Measurements from ENCODE around the gene CLCN3.

The CLCN3 gene

DNA sequence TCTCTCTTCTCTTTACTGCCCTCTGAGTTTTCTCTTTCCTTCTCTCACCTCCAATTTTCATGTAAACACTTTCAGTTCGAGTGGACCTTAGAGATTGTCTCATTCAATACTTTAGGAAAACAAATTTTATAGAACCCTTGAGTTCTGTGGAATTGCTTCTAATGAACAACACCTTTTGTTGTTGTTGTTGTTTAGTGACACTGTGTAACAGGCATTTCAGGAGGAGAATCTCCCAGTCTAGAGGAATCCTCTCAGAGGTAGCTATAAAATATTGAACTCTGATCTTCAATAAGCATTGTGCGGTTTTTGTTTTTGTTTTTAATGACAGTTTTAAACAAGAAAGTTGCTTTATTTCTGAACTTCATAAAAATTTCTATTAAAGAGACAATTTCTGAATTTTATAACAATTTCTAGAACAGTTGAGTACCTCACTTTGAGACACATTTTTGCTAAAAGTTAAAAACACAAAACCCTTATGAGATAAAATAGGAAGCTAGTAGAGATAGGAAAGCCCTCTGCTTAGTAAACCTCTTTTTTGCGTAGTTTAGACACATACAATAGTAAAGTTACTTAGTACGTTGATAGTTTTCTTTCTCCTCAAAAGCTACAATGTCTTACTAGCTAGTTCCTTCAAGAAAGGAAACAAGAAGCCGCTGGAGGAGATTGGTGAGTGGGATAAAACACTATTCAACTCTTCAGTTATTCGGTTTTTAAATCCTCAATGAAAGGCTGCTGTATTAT, 38.8 kb downstream of the CLCN3 start:
- Histone ChIP-seq H3F3A (ENCODE audit: insufficient read depth) (peaks cover 24% of the 10 kb centered on the region), H3K79me2 (ENCODE audit: insufficient read depth, low read length) (peaks cover 66% of the 10 kb centered on the region), H3K9ac (ENCODE audit: low read length) (peak overlapping the region; percentile 55), H3K4me3 (ENCODE audit: insufficient read depth, low read length, poor library complexity, severe bottlenecking) (peak overlapping the region; percentile 58), H3K36me3 (ENCODE audit: low read length) (no peaks in the 10 kb centered on the region), H3K27ac (ENCODE audit: low read depth, low read length) (peak overlapping the region; percentile 83), H4K20me1 (ENCODE audit: low read depth, low read length) (no peaks in the 10 kb centered on the region), H3K9me3 (ENCODE audit: insufficient read depth, low read length) (no peaks in the 10 kb centered on the region), H3K4me2 (ENCODE audit: low read depth, low read length, poor library complexity, severe bottlenecking) (peak overlapping the region; percentile 91), H3K27me3 (ENCODE audit: low read length) (no peaks in the 10 kb centered on the region), H2AFZ (ENCODE audit: low read depth, low read length, severe bottlenecking) (no peak overlapping the region), H3K9me2 (replicated peaks; ENCODE audit: insufficient read depth, low read length) (no peaks in the 10 kb centered on the region)
- no peak for TF ChIP-seq EZH2phosphoT487 (conservative IDR thresholded peaks at IDR 0.05; ENCODE audit: low read length)
- TF ChIP-seq, protein P1, sequence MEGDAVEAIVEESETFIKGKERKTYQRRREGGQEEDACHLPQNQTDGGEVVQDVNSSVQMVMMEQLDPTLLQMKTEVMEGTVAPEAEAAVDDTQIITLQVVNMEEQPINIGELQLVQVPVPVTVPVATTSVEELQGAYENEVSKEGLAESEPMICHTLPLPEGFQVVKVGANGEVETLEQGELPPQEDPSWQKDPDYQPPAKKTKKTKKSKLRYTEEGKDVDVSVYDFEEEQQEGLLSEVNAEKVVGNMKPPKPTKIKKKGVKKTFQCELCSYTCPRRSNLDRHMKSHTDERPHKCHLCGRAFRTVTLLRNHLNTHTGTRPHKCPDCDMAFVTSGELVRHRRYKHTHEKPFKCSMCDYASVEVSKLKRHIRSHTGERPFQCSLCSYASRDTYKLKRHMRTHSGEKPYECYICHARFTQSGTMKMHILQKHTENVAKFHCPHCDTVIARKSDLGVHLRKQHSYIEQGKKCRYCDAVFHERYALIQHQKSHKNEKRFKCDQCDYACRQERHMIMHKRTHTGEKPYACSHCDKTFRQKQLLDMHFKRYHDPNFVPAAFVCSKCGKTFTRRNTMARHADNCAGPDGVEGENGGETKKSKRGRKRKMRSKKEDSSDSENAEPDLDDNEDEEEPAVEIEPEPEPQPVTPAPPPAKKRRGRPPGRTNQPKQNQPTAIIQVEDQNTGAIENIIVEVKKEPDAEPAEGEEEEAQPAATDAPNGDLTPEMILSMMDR (IDR thresholded peaks at IDR 0.05; ENCODE audit: insufficient read depth, low read length, poor library complexity, severe bottlenecking), result no peak

DNA sequence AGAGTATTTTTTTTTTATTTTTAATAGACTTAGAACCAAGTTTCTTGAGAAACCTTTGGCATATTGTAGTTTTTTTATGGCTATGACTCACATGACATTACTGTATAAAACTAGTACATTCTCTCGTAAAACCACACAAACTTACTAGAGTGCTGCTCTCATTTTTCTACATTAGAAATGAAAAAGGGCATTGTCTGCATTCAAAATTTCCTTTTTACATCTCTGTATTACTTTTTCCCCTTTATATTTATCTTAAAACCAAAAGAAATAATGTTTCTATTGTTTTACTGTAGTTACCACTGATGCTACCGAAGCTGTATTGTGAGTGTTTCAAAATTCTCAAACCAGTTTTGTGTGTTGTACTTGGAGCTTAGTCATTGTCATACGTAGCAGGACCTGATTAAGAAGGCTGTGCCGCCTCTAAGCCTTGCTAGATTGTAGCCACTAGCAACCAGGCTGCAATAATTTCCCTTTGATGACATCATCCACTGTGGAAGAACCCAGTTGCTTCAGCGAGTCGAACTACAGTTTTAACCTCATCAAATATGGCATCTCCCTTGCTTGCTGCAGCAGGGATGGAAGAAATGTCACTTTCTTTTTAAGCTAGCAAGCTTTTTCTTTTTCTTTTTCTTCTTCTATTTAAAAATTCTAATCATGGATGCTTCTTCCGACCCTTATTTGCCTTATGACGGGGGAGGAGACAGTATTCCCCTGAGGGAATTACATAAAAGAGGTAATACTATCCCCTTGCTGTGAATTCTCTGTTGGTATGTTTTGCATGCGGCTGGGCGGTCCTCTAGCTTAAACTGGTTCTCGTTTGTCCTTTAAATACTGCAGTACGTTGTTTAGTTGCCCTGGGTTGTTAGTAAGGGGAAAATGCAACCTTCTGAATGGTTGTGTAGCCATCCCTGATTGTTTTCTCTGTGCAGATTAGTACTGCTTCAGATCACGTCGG, 39.6 kb downstream of the CLCN3 start:
- Histone ChIP-seq H3K9ac (ENCODE audit: low read length) (peak overlapping the region; percentile 55), H4K20me1 (ENCODE audit: low read depth, low read length) (no peaks in the 10 kb centered on the region), H3K79me2 (ENCODE audit: insufficient read depth, low read length) (peaks cover 66% of the 10 kb centered on the region), H3K9me2 (replicated peaks; ENCODE audit: insufficient read depth, low read length) (no peaks in the 10 kb centered on the region), H3F3A (ENCODE audit: insufficient read depth) (peaks cover 24% of the 10 kb centered on the region), H3K27me3 (ENCODE audit: low read length) (no peaks in the 10 kb centered on the region), H3K4me2 (ENCODE audit: low read depth, low read length, poor library complexity, severe bottlenecking) (peak overlapping the region; percentile 91), H3K36me3 (ENCODE audit: low read length) (no peaks in the 10 kb centered on the region; the same call in 1 of the 2 replicates), H3K9me3 (ENCODE audit: insufficient read depth, low read length) (no peaks in the 10 kb centered on the region), H3K27ac (ENCODE audit: low read depth, low read length) (peak overlapping the region; percentile 83), H2AFZ (ENCODE audit: low read depth, low read length, severe bottlenecking) (peak overlapping the region; percentile 40), H3K4me3 (ENCODE audit: insufficient read depth, low read length, poor library complexity, severe bottlenecking) (peak overlapping the region; percentile 58)
- TF ChIP-seq EZH2phosphoT487 (conservative IDR thresholded peaks at IDR 0.05; ENCODE audit: low read length), result no peak
- TF ChIP-seq, protein P1 (IDR thresholded peaks at IDR 0.05; ENCODE audit: insufficient read depth, low read length, poor library complexity, severe bottlenecking), result no peak

DNA sequence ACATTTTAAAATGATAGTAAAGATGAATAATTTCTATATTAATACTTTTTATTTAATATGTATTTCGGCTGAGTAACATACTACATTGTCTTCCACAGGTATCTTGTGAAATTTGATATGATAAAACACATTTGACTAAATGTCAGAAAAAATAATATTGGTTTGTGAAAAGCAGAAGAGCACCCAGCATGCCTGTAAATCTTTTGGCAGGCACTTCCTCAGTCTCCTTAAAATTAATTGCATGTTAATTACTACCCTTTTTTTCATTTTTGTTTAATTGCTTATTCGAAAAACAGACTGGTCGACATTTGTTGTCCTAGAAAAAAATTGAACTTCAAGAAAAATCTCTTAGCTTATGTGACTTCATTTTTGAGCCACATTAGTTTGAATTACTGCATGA, 40.6 kb downstream of the CLCN3 start:
- peak overlapping the region; percentile 91 for H3K4me2 ChIP-seq (ENCODE audit: low read depth, low read length, poor library complexity, severe bottlenecking)
- no peaks in the 10 kb centered on the region for H4K20me1 ChIP-seq (ENCODE audit: low read depth, low read length)
- H3K4me3 ChIP-seq (ENCODE audit: insufficient read depth, low read length, poor library complexity, severe bottlenecking), result peak overlapping the region; percentile 58
- H3K9ac ChIP-seq (ENCODE audit: low read length), result peak overlapping the region; percentile 55
- H3K27ac ChIP-seq (ENCODE audit: low read depth, low read length), result peak overlapping the region; percentile 83
- peaks cover 24% of the 10 kb centered on the region for H3F3A ChIP-seq (ENCODE audit: insufficient read depth)
- H3K27me3 ChIP-seq (ENCODE audit: low read length), result no peaks in the 10 kb centered on the region
- H3K9me2 ChIP-seq (replicated peaks; ENCODE audit: insufficient read depth, low read length), result no peaks in the 10 kb centered on the region
- no peaks in the 10 kb centered on the region; the same call in 1 of the 2 replicates for H3K36me3 ChIP-seq (ENCODE audit: low read length)
- peaks cover 63% of the 10 kb centered on the region for H3K79me2 ChIP-seq (ENCODE audit: insufficient read depth, low read length)
- H2AFZ ChIP-seq (ENCODE audit: low read depth, low read length, severe bottlenecking), result no peak overlapping the region
- H3K9me3 ChIP-seq (ENCODE audit: insufficient read depth, low read length), result no peaks in the 10 kb centered on the region
- TF ChIP-seq EZH2phosphoT487 (conservative IDR thresholded peaks at IDR 0.05; ENCODE audit: low read length), result no peak
- TF ChIP-seq, protein P1 (IDR thresholded peaks at IDR 0.05; ENCODE audit: insufficient read depth, low read length, poor library complexity, severe bottlenecking), result no peak
